Uterus (tissue), 4 donors: Measurements from ENCODE around the gene GPRC5D. TPM values are rescaled to one million over a fixed set of nuclear protein-coding genes. Genes with fewer than 3 reads are reported as not detected.

ENCODE experiments used
- DNase-seq, 2 donors: peaks; one replicate each; pipeline ENCODE4 v3.0.0-alpha.2; 2019 to 2020
- H3K27ac ChIP-seq, 2 donors: fragments of 200-600 bp; sonication (generic); 1 replicate in 1 of 2; 2 replicates in 1 of 2; pipeline ENCODE4 v1.5.1; 2016 to 2018
- H3K27me3 ChIP-seq, 2 donors: fragments of 200-600 bp; sonication (generic); one replicate each; pipeline ENCODE4 v1.5.1; 2018 to 2019; ENCODE audit warnings: control low read depth in 1 of 2
- H3K36me3 ChIP-seq, 2 donors: fragments of 200-600 bp; sonication (generic); one replicate each; pipeline ENCODE4 v1.5.1; 2019; ENCODE audit warnings: control low read depth in 1 of 2
- H3K4me1 ChIP-seq, 2 donors: fragments of 200-600 bp; sonication (generic); one replicate each; pipeline ENCODE4 v1.5.1; 2018 to 2019; ENCODE audit warnings: control low read depth in 1 of 2
- H3K4me3 ChIP-seq, 2 donors: fragments of 200-600 bp; sonication (generic); 1 replicate in 1 of 2; 2 replicates in 1 of 2; pipeline ENCODE4 v1.5.1; 2018 to 2019; ENCODE audit warnings: mild to moderate bottlenecking in 1 of 2
- H3K9me3 ChIP-seq, 2 donors: fragments of 200-600 bp; sonication (generic); one replicate each; pipeline ENCODE4 v1.5.1; 2019; ENCODE audit warnings: control low read depth in 1 of 2
- CTCF ChIP-seq, 4 experiments: fragments of 200-600 bp in 2 of 4; fragments of 450-650 bp in 2 of 4; sonication (generic) in 2 of 4; IDR thresholded peaks; one replicate each; pipeline ENCODE4 v1.5.1; 2016 to 2019; ENCODE audit warnings: antibody characterized with exemption in 4 of 4, mild to moderate bottlenecking in 2 of 4, moderate library complexity in 1 of 4
- POLR2A ChIP-seq, 2 donors: fragments of 450-650 bp; IDR thresholded peaks; one replicate each; pipeline ENCODE4 v1.6.1; 2016; ENCODE audit warnings: antibody characterized with exemption in 2 of 2, mild to moderate bottlenecking in 1 of 2, moderate library complexity in 1 of 2
- intact Hi-C: fragments of 100-400 bp; cut with DNase I; formaldehyde crosslinking; loops from one replicate; pipeline ENCODE4 v1.15.1; 2023; ENCODE audit warnings: low total_unique reads
- total RNA-seq, 4 donors: library from RNA; depleted of rRNA in 3 of 4; stranded (reverse); fragments of >200 nt in 3 of 4; gene quantifications; one replicate each; pipeline versions ENCODE4 v1.1.0 to v1.2.4, GENCODE V29; 2014 to 2023
- donor health status: DM: yes; HTN: yes; CAD: no.

GPRC5D gene
- total RNA-seq, 4 donors from 2014 or later = not detected

GRCh38 chr12:12916135-12916944, 35.6 kb downstream of the GPRC5D start:
- Histone ChIP-seq H3K4me3 (no peak overlapping the region), H3K27me3 (no peaks in the 10 kb centered on the region), H3K4me1 (no peaks in the 10 kb centered on the region), H3K27ac (peak overlapping the region; percentile 57 to 75), H3K9me3 (no peaks in the 10 kb centered on the region), H3K36me3 (no peaks in the 10 kb centered on the region)
- peak; percentile 88 to 90 for DNase-seq
- intact Hi-C loops = no loop called here
- peak; percentile 96 to 98 (median 96) for TF ChIP-seq CTCF (IDR thresholded peaks at IDR 0.05)
- no peak for TF ChIP-seq POLR2A (IDR thresholded peaks at IDR 0.05)

GRCh38 chr12:12915656-12916055, 36.3 kb downstream of the GPRC5D start:
- intact Hi-C loops = no loop called here

DNA sequence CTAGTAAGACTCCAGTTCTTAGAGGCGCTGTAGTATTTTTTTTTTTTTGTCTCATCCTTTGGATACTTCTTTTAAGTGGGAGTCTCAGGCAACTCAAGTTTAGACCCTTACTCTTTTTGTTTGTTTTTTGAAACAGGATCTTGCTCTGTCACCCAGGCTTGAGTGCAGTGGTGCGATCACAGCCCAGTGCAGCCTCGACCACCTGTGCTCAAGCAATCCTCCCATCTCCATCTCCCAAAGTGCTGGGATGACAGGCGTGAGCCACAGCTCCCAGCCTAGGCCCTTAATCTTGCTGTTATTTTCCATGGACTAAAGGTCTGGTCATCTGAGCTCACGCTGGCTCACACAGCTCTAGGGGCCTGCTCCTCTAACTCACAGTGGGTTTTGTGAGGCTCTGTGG, 39.3 kb downstream of the GPRC5D start:
- no peak overlapping the region for H3K27ac ChIP-seq
- H3K9me3 ChIP-seq = no peaks in the 10 kb centered on the region
- no peaks in the 10 kb centered on the region for H3K27me3 ChIP-seq
- H3K4me3 ChIP-seq = no peak overlapping the region
- intact Hi-C loops = no loop called here
- no peaks in the 10 kb centered on the region for H3K4me1 ChIP-seq
- TF ChIP-seq CTCF (IDR thresholded peaks at IDR 0.05) = no peak
- no peak for TF ChIP-seq POLR2A (IDR thresholded peaks at IDR 0.05)
- no peak for DNase-seq
- H3K36me3 ChIP-seq = no peaks in the 10 kb centered on the region

More at GRCh38 chr12:12915656-12916055, 36.3 kb downstream of the GPRC5D start:
- Histone ChIP-seq H3K9me3 (no peaks in the 10 kb centered on the region), H3K27ac (peak overlapping the region; percentile 7 to 75), H3K27me3 (no peaks in the 10 kb centered on the region), H3K4me1 (no peaks in the 10 kb centered on the region), H3K4me3 (no peak overlapping the region), H3K36me3 (no peaks in the 10 kb centered on the region)
- TF ChIP-seq CTCF (IDR thresholded peaks at IDR 0.05) (no peak), POLR2A (IDR thresholded peaks at IDR 0.05) (no peak)
- DNase-seq = no peak

DNA sequence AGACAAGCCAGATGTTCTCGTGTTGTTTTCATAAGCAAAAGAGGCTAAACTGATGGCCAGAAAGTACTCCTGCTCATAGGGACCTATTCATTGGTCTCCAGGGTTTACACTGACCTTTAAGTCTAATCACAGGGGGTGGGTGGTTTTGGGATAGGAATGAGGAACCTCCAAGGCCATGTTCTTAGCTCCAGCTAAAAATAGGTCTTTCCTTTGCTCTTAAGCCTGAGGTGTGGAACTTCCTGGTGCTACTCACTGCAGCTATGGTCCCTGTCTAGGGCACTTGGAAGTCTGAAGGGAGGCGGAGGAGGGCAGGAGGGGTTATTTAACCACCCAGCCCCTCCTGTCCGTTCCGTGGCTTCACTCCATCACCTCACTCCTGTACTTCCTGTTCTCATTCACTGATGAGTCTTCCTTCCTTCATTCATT, 42.0 kb downstream of the GPRC5D start:
- H3K4me1 ChIP-seq = no peaks in the 10 kb centered on the region
- H3K27ac ChIP-seq = peak overlapping the region; percentile 71 to 90
- TF ChIP-seq CTCF (IDR thresholded peaks at IDR 0.05) (no peak), POLR2A (IDR thresholded peaks at IDR 0.05) (no peak)
- intact Hi-C loops = loop anchor here (5.0 kb wide), 1 partner anchor 87 kb away; no protein-coding TSS in a partner anchor
- no peaks in the 10 kb centered on the region for H3K36me3 ChIP-seq
- no peaks in the 10 kb centered on the region for H3K9me3 ChIP-seq
- H3K27me3 ChIP-seq = no peaks in the 10 kb centered on the region
- peak in 1 of 2 donors; percentile 52 for DNase-seq
- H3K4me3 ChIP-seq = no peak overlapping the region

DNA sequence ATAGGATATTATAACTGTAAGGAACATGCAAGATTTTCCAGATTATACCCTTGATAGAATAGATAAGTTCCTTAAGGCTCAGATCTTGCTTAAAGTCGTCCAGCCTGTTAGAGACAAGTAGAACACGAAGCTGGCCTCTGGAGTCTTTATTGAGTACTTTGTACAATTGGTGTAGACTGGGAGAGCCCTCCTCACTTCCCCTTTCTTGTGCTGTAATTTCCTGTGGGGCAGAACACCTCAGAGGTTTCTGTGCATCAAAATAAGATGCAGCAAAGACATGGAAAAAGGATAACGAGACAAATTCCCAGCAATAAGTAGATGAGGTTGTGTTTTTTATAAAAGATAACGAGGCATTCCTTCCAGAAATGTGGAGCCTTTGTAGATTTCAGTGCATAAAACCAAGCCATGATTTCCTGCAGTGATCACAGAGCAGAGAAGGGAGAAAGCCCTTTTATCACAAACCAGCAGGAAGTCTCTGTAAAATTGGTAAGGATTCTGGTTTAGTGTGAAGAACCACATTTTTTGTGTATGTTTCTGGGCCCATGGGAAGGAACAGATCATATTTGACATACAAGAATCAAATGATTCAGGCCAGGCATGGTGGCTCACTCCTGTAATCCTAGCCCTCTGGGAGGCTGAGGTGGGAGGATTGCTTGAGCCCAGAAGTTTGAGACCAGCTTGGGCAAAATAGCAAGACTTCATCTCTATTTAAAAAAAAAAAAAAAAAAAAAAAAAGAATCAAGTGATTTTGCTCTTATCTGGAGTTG, 42.6 kb downstream of the GPRC5D start:
- Histone ChIP-seq H3K4me1 (no peaks in the 10 kb centered on the region), H3K27ac (peak overlapping the region; percentile 71 to 90), H3K9me3 (no peaks in the 10 kb centered on the region), H3K4me3 (no peak overlapping the region), H3K27me3 (no peaks in the 10 kb centered on the region), H3K36me3 (no peaks in the 10 kb centered on the region)
- intact Hi-C loops = loop anchor here (5.0 kb wide), 1 partner anchor 88 kb away; no protein-coding TSS in a partner anchor
- DNase-seq = no peak
- TF ChIP-seq CTCF (IDR thresholded peaks at IDR 0.05) (no peak), POLR2A (IDR thresholded peaks at IDR 0.05) (no peak)
